Skeletal muscle tissue (tissue), 4 donors: ENCODE results near the gene RNF167. TPM values are rescaled to one million over a fixed set of nuclear protein-coding genes. Genes with fewer than 3 reads are reported as not detected.
"Not testable (repeated sequence)": the region's sequence is repeated elsewhere in the genome, so short reads cannot be mapped to it uniquely, and the experiment has no call there.

ENCODE experiments used
- H3K27ac ChIP-seq: one replicate; pipeline ENCODE4 v1.7.0; 2013; ENCODE audit warnings: mild to moderate bottlenecking, low read depth, low read length, inconsistent platforms
- H3K27me3 ChIP-seq, 3 donors: one replicate each; pipeline ENCODE4 v1.7.0; 2013; ENCODE audit warnings: low read length in 3 of 3; ENCODE audit not compliant: control insufficient read depth in 3 of 3, insufficient read depth in 3 of 3
- H3K36me3 ChIP-seq, 3 donors: one replicate each; pipeline ENCODE4 v1.7.0; 2013; ENCODE audit warnings: low read length in 3 of 3; ENCODE audit not compliant: control insufficient read depth in 3 of 3, insufficient read depth in 3 of 3
- H3K4me1 ChIP-seq, 3 donors: one replicate each; pipeline ENCODE4 v1.7.0; 2013; ENCODE audit warnings: low read length in 3 of 3, mild to moderate bottlenecking in 3 of 3; ENCODE audit not compliant: control insufficient read depth in 3 of 3, insufficient read depth in 3 of 3
- H3K4me3 ChIP-seq, 3 donors: one replicate each; pipeline ENCODE4 v1.7.0; 2013; ENCODE audit warnings: low read length in 3 of 3
- H3K9ac ChIP-seq, 3 donors: one replicate each; pipeline ENCODE4 v1.7.0; 2013; ENCODE audit warnings: low read length in 3 of 3, mild to moderate bottlenecking in 3 of 3, moderate library complexity in 2 of 3, low read depth in 1 of 3
- H3K9me3 ChIP-seq, 3 donors: one replicate each; pipeline ENCODE4 v1.7.0; 2013; ENCODE audit warnings: low read length in 3 of 3; ENCODE audit not compliant: control insufficient read depth in 3 of 3
- total RNA-seq: library from RNA; depleted of rRNA; stranded (reverse); fragments of >200 nt; gene quantifications from one replicate; pipeline ENCODE4 v1.2.3, GENCODE V29; 2014
- donor health status: Osteomylitis.

Gene RNF167
- total RNA-seq, 1 donor from 2014 or later: 12.0 TPM

GRCh38 chr17:4902540-4902939 is 37.5 kb upstream of the RNF167 start:
- Histone ChIP-seq H3K4me3 (no peak overlapping the region), H3K4me1 (peaks cover 21 to 29% (median 23%) of the 10 kb centered on the region in 3 donors)

GRCh38 chr17:4903051-4903818 is 36.8 kb upstream of the RNF167 start, which contains the start of gene CHRNE:
CHRNE (minus strand) TSS chr17:4903098; CDS start chr17:4903063, 35 bp downstream.
- H3K4me3 ChIP-seq: peak within 1 kb of the TSS; percentile 4 to 30 (median 13)

More at GRCh38 chr17:4902540-4902939, 37.5 kb upstream of the RNF167 start:
- H3K9ac ChIP-seq: peak overlapping the region in 2 of 3 donors; percentile 30 to 33
- no peaks in the 10 kb centered on the region for H3K9me3 ChIP-seq
- no peaks in the 10 kb centered on the region for H3K36me3 ChIP-seq
- H3K27me3 ChIP-seq: peaks cover 0 to 24% (median 12%) of the 10 kb centered on the region in 3 donors
- peak overlapping the region; percentile 29 for H3K27ac ChIP-seq

GRCh38 chr17:4906642-4907041 is 33.4 kb upstream of the RNF167 start:
- H3K9me3 ChIP-seq, H3K9ac ChIP-seq, H3K4me3 ChIP-seq, H3K27me3 ChIP-seq, H3K27ac ChIP-seq, H3K36me3 ChIP-seq: not testable (repeated sequence)
- peaks cover 27 to 36% (median 28%) of the 10 kb centered on the region in 3 donors for H3K4me1 ChIP-seq

More at GRCh38 chr17:4903051-4903818, 36.8 kb upstream of the RNF167 start, which contains the start of gene CHRNE:
- Histone ChIP-seq H3K36me3 (no peaks in the 10 kb centered on the region), H3K9ac (peak within 1 kb of the TSS in 2 of 3 donors; percentile 30 to 33), H3K9me3 (no peaks in the 10 kb centered on the region), H3K27ac (peak within 1 kb of the TSS; percentile 29), H3K4me1 (peaks cover 23 to 32% (median 25%) of the 10 kb centered on the region in 3 donors), H3K27me3 (peaks cover 0 to 24% (median 12%) of the 10 kb centered on the region in 3 donors)

- Histone ChIP-seq H3K4me1 (peaks cover 15 to 21% (median 18%) of the 10 kb centered on the region in 3 donors), H3K27me3 (peaks cover 0 to 3% (median 0%) of the 10 kb centered on the region in 3 donors), H3K9ac (peak overlapping the region; percentile 34 to 60 (median 50)), H3K36me3 (no peaks in the 10 kb centered on the region), H3K9me3 (no peaks in the 10 kb centered on the region), H3K27ac (peak overlapping the region; percentile 77), H3K4me3 (peak overlapping the region in 1 of 3 donors; percentile 43)
Observed at GRCh38 chr17:4908301-4908700, 31.8 kb upstream of the RNF167 start.

- peak overlapping the region; percentile 77 for H3K27ac ChIP-seq
- peaks cover 12 to 18% (median 15%) of the 10 kb centered on the region in 3 donors for H3K4me1 ChIP-seq
- no peaks in the 10 kb centered on the region for H3K9me3 ChIP-seq
- no peaks in the 10 kb centered on the region for H3K36me3 ChIP-seq
- H3K9ac ChIP-seq: peak overlapping the region; percentile 50 to 60 (median 59)
- H3K27me3 ChIP-seq: peaks cover 0 to 3% (median 0%) of the 10 kb centered on the region in 3 donors
- peak overlapping the region; percentile 27 to 54 (median 43) for H3K4me3 ChIP-seq
Observed at GRCh38 chr17:4908711-4909496, 31.2 kb upstream of the RNF167 start.

GRCh38 chr17:4913994-4914393 is 26.1 kb upstream of the RNF167 start:
- peaks cover 3 to 7% (median 6%) of the 10 kb centered on the region in 3 donors for H3K4me1 ChIP-seq
- no peaks in the 10 kb centered on the region for H3K27me3 ChIP-seq
- no peaks in the 10 kb centered on the region for H3K36me3 ChIP-seq
- no peak overlapping the region for H3K9ac ChIP-seq
- no peaks in the 10 kb centered on the region for H3K9me3 ChIP-seq
- no peak overlapping the region for H3K4me3 ChIP-seq
- H3K27ac ChIP-seq: no peak overlapping the region

- not testable (repeated sequence) for H3K4me3 ChIP-seq, H3K27ac ChIP-seq, H3K36me3 ChIP-seq, H3K9ac ChIP-seq, H3K27me3 ChIP-seq, H3K9me3 ChIP-seq, H3K4me1 ChIP-seq
Observed at GRCh38 chr17:4914551-4914950, 25.5 kb upstream of the RNF167 start.

- H3K27ac ChIP-seq: no peak overlapping the region
Observed at GRCh38 chr17:4919511-4920047, 20.5 kb upstream of the RNF167 start.

GRCh38 chr17:4920351-4921048 is 19.6 kb upstream of the RNF167 start:
- no peaks in the 10 kb centered on the region for H3K36me3 ChIP-seq
- no peaks in the 10 kb centered on the region for H3K4me1 ChIP-seq
- H3K9ac ChIP-seq: no peak overlapping the region
- no peak overlapping the region for H3K4me3 ChIP-seq
- H3K9me3 ChIP-seq: no peaks in the 10 kb centered on the region
- no peaks in the 10 kb centered on the region for H3K27me3 ChIP-seq
- no peak overlapping the region for H3K27ac ChIP-seq

More at GRCh38 chr17:4919511-4920047, 20.5 kb upstream of the RNF167 start:
- Histone ChIP-seq H3K9ac (no peak overlapping the region), H3K4me3 (no peak overlapping the region), H3K27me3 (no peaks in the 10 kb centered on the region), H3K36me3 (no peaks in the 10 kb centered on the region), H3K9me3 (no peaks in the 10 kb centered on the region), H3K4me1 (no peaks in the 10 kb centered on the region)
